ENCODE measurements around the gene ZNF750. TPM values are rescaled to one million over a fixed set of nuclear protein-coding genes. Genes with fewer than 3 reads are reported as not detected.

ZNF750 gene
- total and polyA plus RNA-seq, 8 donors: 9.5 TPM; not detected in 7

DNA sequence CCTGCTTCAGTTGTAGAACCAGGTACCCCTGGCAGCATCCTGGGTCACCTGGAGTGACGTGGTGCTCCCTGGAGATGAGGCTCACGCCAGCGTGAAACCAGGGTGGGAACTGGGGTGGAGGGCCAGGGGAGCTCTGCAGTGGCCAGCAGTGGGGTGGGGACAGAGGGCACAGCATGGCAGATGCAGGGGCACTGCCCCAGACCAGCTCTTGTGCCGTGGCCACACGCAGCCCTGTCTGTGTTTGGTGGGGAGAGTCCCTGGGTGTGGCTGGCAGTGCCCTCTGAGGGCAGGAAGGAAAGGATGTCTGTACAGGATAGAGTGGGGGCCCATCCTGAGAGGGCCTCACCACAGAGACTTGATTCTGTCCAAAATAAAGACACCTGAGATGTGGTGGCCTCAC, 24.5 kb downstream of the ZNF750 start:
- Histone ChIP-seq H3K4me3 (no peak overlapping the region), H3K4me1 (no peaks in the 10 kb centered on the region), H3K27ac (no peak overlapping the region), H3K36me3 (peaks cover 22 to 96% (median 91%) of the 10 kb centered on the region in 4 donors), H3K27me3 (no peaks in the 10 kb centered on the region), H3K9me3 (peaks cover 0 to 13% (median 4%) of the 10 kb centered on the region in 4 donors)
- no peak for DNase-seq
- WGBS, 5 donors: 88 to 91% (median 91%) methylated on average over 5 of the region's 5 CpGs
- TF ChIP-seq, protein P1, sequence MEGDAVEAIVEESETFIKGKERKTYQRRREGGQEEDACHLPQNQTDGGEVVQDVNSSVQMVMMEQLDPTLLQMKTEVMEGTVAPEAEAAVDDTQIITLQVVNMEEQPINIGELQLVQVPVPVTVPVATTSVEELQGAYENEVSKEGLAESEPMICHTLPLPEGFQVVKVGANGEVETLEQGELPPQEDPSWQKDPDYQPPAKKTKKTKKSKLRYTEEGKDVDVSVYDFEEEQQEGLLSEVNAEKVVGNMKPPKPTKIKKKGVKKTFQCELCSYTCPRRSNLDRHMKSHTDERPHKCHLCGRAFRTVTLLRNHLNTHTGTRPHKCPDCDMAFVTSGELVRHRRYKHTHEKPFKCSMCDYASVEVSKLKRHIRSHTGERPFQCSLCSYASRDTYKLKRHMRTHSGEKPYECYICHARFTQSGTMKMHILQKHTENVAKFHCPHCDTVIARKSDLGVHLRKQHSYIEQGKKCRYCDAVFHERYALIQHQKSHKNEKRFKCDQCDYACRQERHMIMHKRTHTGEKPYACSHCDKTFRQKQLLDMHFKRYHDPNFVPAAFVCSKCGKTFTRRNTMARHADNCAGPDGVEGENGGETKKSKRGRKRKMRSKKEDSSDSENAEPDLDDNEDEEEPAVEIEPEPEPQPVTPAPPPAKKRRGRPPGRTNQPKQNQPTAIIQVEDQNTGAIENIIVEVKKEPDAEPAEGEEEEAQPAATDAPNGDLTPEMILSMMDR (IDR thresholded peaks at IDR 0.05): no peak
- no peak for TF ChIP-seq POLR2A (IDR thresholded peaks at IDR 0.05)
- TF ChIP-seq EP300 (IDR thresholded peaks at IDR 0.05): no peak
- no peak for TF ChIP-seq POLR2AphosphoS5 (IDR thresholded peaks at IDR 0.05)
- intact Hi-C loops (cut with DNase I; ENCODE audit: low total_unique reads): no loop called here

DNA sequence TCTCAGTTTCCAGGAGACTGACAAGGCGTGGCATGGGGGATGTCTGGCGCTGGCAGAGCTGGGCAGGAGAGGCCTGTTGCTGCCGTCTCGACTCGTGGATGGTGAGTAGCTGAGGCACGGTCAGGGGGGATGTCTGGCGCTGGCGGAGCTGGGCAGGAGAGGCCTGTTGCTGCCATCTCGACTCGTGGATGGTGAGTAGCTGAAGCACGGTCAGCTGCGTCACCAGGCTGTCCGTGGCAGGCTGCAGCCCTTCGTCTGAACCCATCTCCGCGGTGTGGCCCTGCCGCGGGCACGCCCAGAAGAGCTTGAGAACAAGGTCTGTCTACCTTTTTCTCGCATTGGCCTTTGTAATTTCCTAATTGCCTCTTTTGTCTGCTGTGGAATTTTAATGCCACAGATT, 25.0 kb downstream of the ZNF750 start:
- Histone ChIP-seq H3K27me3 (no peaks in the 10 kb centered on the region), H3K27ac (no peak overlapping the region), H3K4me3 (no peak overlapping the region), H3K4me1 (no peaks in the 10 kb centered on the region), H3K36me3 (peaks cover 22 to 98% (median 94%) of the 10 kb centered on the region in 4 donors), H3K9me3 (peaks cover 0 to 8% (median 1%) of the 10 kb centered on the region in 4 donors)
- 91 to 95% (median 92%) methylated on average over 20 of the region's 20 CpGs for WGBS, 5 donors
- DNase-seq: no peak
- TF ChIP-seq POLR2AphosphoS5 (IDR thresholded peaks at IDR 0.05): no peak
- no peak for TF ChIP-seq EP300 (IDR thresholded peaks at IDR 0.05)
- TF ChIP-seq, protein P1 (IDR thresholded peaks at IDR 0.05): no peak
- TF ChIP-seq POLR2A (IDR thresholded peaks at IDR 0.05): no peak
- intact Hi-C loops (cut with DNase I; ENCODE audit: low total_unique reads): no loop called here

DNA sequence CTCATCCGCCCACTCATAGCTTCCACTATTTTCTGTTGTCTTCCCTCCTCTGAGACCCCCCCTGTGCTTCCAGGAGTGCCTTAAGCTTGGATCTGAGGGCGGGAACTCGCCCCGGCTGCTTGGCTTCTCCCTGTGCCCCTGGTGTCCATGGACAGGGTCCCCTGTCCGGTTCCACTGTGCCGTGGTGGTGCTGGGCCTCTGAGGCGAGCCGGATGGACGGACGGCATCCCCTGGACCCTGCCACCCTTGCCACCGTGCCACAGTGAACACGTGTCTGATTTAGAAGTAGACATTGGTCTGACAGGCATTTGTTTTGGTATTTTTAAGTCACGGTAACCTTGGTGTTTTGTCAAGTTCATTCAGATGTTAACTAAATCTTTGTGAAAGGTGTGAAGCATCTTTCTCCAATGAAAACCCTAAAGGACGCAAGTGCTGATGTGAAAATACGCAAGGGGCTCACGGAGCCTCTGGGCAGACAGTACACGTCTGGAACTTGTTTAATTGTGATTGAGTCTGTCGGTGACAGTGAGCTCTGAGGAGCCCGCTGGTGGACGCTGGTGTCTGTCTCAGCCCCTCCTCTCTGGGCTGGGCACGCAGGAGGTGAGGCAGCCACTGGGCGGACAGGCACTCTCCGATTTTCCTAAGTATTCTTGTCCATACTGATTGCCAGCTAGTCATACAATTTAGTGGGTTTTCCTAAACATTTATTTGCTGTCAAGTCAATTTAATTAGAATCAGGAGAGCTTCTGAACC, 26.3 kb downstream of the ZNF750 start:
- TF ChIP-seq POLR2AphosphoS5 (IDR thresholded peaks at IDR 0.05) (no peak), EP300 (IDR thresholded peaks at IDR 0.05) (no peak), POLR2A (IDR thresholded peaks at IDR 0.05) (no peak)
- TF ChIP-seq, protein P1 (IDR thresholded peaks at IDR 0.05): no peak
- Histone ChIP-seq H3K36me3 (peaks cover 15 to 95% (median 94%) of the 10 kb centered on the region in 4 donors), H3K27me3 (no peaks in the 10 kb centered on the region), H3K9me3 (no peaks in the 10 kb centered on the region), H3K27ac (no peak overlapping the region), H3K4me3 (no peak overlapping the region), H3K4me1 (no peaks in the 10 kb centered on the region)
- WGBS, 5 donors: 89 to 95% (median 94%) methylated on average over 22 to 23 of the region's 23 CpGs
- intact Hi-C loops (cut with DNase I; ENCODE audit: low total_unique reads): no loop called here
- DNase-seq: no peak

- H3K27ac ChIP-seq: no peak overlapping the region
- H3K4me3 ChIP-seq: no peak overlapping the region
- TF ChIP-seq EP300 (IDR thresholded peaks at IDR 0.05) (no peak), POLR2AphosphoS5 (IDR thresholded peaks at IDR 0.05) (no peak), POLR2A (IDR thresholded peaks at IDR 0.05) (no peak)
- TF ChIP-seq, protein P1 (IDR thresholded peaks at IDR 0.05): no peak
- H3K36me3 ChIP-seq: peaks cover 9 to 93% (median 90%) of the 10 kb centered on the region in 4 donors
- H3K9me3 ChIP-seq: no peaks in the 10 kb centered on the region
- no peaks in the 10 kb centered on the region for H3K4me1 ChIP-seq
- no peaks in the 10 kb centered on the region for H3K27me3 ChIP-seq
- DNase-seq: no peak
- intact Hi-C loops (cut with DNase I; ENCODE audit: low total_unique reads): no loop called here
- 96 to 98% (median 98%) methylated on average over 17 of the region's 17 CpGs for WGBS, 5 donors
These were observed 27.2 kb downstream of the ZNF750 start for GRCh38 chr17:82812601-82813000.
